Stimulated activated CD4-positive, alpha-beta T cell treated with anti-CD3 and anti-CD28 coated beads, TNF-alpha, amount 100 ng/mL, for 48 hours (primary cell): ENCODE data around the gene MAPK9.

Experiments
- DNase-seq, 3 donors: peaks; one replicate each; pipeline ENCODE4 v3.0.0-alpha.2; 2020; ENCODE audit warnings: low read depth in 3 of 3

Gene MAPK9

DNA sequence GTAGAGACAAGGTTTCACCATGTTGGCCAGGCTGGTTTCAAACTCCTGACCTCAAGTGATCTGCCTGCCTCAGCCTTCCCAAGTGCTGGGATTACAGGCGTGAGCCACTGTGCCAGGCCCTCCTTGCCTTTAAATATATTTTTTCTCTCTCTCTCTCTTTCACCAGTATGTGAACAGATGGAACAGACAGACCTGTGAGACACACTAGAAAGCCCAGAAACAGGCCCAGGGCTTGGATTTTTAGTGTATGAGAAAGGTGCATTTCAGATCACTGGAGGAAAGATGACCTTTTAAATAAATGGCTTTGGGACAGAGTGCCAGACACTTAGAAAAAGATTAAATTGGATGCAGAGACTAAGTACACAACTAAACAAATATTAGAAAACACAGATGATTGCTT is 86.0 kb downstream of the MAPK9 start:
- DNase-seq: no peak

DNA sequence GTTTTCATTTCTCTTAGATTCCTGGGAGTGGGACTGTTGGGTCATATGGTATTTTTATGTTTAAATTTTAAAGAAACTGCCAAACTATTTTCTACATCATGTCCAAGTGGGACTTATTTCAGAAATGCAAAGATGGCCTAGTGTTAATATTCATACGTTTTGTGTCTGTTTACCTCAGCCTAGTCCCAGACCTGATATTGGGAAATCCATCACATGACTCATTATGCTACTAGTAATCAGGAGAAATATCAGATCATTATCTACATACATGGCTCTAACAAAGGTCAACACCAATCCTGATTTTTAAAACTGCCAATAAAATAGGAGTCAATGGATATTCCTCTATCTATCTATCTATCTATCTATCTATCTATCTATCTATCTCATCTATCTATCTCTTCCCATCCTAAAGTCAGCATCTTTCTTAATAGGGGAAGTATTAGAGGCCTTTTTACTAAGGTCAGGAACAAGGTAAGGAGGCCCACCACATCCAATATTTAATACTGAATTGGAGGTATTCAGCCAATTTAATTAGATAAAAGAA is 87.5 kb downstream of the MAPK9 start:
- DNase-seq: no peak

DNA sequence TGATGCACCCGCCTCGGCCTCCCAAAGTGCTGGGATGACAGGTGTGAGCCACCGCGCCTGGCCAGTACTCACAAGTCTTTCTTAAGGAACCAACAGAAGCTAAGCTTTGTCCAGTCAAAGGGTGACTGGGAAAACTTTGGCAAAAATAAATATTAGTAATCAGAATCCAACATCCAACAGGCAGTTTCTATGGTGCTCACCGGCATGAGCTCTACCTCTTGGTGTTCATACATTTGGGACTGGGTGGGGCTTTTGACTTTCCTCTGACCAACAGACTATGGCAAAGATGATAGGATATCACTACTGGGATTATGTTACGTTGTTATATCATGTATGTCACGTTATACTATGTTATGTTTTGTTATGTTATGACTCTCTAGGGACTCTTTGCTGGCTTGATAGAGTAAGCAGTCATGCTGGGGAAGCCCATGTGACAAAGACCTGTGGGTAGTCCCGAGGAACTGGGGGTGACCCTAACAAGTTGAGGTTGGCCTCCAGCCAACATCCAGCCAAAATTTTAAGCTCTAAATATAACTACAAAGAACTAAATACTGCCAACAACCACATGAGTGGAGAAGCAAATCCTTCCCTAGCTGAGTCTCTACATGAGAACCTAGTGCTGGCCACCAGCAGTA is 88.8 kb downstream of the MAPK9 start:
- DNase-seq: no peak

DNA sequence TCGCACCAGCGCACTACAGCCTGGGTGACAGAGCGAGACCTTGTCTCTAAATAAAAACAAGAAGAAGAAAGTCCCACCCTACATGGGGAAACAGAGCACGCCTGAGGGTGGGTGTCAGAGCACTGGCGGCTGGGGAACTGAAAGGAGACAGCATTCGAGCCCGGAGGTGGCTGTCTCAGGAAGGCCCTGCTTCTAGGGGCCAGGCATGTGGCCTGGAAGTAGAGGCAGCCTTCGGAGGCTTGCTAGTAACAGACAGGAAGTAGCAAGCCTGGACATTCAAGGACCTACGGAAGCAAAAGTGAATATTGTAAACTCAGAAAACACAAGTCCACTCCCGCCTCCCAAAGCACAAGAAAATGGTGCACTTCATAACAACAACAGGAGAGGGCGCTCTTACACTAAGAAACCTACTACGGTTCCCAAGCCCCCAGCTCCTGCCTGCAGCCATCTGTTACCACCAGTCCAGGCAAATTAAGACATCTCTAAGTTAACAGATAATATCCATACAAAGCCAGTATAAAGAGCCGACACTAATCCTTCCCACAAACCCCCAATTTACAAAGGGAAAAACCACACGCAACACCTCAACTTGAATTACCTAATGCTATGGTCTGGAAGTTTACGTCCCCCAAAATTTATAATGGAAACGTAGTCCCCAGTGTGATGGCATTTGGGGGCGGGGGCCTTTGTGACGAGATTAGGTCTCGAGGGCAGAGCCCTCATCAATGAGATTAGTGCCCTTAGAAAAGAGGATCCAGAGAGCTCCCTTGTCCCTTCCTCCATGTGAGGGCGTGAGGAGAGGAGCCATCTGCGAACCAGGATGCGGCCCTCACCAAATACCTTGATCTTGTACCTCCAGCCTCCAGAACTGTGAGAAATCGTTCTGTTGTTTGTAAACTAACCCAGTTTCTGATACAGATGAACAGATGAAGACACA is 90.6 kb downstream of the MAPK9 start:
- DNase-seq: no peak

DNA sequence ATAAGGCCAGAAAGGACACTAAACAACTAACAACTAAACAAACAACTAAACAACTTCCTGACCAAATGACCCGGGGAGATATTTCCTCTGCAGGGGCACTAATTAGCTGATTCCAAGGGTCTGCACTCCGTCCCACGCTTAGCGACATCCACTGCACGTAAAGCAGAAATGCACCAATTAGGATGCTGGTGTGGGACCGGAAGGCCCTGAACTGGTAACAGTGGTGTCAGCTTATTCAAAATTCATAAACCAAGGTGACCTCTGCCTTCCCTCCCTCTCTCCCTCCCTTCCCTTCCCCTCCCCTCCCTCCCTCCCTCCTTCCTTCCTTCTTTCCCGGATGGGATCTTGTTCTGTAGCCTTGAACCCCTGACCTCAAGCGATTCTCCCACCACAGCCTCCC is 92.5 kb downstream of the MAPK9 start:
- DNase-seq: no peak

DNA sequence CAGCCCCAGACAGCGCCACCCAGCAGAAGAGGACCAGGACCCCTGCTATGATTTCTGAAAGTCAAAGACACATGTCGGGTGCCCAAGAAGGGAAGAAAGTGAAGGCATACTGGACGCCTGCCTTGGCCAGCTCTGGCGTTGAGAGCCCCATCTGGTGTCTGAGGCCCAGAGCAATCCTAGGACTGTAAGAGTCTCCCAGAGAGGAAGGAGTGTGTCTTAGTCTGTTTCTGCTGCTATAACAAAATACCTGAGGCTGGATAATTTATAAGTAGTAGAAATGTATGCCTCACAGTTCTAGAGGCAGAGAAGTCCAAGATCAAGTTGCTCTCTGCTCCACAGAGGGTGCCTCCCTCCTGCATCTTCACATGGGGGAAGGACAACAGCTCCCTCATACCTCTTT is 93.7 kb downstream of the MAPK9 start:
- no peak for DNase-seq

DNA sequence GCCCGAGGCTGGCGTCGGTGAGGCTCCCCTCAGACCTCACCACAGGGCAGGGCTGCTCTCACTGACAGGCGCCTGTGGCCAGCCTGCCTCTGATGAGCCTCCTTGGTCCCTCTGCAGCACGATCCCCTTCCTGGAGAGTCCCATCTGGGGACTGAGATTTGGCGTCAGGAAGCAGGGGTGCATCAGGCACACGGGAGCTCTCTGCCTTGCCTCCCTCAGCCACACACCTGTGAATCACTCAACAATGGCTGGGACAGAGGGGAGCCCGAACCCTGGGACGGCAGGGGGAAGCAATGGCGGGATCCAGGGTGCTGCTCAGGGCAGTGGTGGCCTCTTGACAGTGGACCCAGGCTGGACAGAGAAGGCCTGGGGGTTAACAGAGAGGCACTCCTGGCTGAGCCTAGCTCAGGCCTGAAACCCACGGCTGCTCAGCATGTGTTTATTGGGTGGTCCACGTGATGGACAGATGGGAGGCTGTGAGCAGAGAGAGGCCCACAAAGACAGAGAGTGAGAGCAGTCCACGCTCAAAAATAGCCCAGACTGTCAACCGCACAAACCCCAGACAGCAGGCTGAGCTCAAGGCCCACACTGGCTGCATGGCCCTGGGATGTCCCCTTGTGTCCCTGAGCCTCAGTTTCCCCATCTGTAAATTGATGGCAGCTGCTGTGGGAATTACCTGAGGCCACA is 94.7 kb downstream of the MAPK9 start:
- DNase-seq: no peak

DNA sequence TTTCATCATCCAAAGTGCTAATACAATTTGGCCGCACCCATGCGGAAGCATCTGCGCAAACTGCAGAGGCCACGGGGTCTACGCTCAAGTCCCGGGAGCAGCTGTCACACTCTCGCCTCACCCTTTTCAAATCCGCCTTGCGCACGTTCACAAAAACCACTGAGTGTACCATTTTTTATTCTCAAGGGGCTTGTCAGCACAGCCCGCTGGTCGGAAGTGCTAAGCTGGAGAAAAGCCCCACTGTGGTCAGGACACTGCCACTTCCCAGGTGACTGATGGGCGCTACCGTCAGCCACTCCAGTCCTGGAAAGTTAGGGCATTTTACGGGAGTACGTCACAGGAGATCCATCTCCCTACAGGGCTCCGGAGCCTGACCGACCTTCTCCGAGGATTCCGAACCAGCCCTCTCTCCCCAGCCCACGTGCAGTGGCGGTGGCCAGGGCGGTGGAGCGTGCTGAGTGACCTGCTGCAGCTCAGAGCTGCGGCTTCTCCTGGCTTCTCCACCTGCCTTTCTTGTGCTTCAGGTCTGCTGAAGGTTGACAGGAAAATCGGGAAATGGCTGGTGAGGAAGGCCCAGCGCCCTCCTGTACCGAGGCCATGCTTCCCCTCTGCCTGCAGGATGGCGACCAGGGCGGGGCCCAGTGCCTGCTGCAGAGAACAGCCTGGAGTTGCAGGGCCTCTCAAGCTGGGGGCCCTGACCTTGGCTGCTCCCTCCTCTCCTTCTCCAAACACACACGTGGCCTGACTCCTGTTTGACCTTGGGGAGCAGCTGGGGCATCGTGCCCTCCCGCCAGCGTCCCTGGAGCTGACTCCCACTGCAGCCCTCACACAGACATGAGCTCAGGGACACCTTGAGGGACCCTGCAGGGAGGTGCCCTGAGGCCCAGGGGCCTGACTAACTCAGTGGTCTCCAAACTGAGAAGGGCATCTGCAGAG is 97.2 kb downstream of the MAPK9 start:
- DNase-seq: no peak

DNA sequence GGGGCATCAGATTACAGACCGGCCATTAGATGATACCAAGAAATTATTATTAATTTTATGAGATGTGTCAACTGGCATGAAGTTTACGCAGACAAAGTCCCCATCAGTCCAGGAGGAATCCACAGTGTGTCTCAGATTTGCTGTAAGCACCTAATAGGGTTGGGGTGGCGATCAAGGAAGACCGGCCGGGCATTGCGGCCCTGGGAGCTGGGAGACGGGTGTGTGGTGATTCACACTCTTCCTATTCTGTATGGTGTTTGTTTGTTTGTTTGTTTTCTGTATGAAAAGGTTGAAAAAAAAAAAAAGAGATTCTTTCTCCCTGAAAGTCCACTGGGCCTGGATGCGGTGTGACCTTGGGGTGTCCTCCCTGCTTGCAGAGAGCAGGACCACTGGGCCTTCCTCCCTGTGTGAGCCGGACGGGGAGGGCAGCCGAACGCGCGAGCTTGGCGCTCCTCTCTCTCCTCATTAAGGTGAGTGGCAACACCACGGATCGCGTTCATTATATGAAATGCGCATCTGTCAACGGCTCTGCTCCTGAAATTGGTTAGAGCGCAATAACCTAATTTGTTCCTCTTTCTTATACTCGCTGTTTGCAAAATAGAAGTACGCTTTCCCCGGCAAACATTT is 98.0 kb downstream of the MAPK9 start:
- DNase-seq: no peak

DNA sequence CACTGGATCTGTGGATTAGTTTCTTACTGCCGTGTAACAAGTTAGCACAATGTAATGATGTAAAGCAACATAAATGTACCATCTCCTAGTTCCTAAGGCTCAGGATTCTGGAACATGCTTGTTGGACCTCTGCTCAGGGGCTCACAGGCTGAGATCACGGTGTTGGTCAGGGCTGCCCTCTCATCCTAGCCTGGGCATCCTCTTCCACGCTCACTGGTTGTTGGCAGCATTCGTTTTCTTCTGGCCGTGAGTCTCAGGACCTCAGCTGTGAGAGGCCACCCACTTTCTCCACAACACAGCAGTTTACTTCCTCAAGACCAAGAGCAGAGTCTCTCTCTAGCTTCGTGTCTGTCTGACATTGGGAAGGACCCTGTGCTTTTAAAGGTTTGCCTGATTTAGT is 100.2 kb downstream of the MAPK9 start:
- DNase-seq: no peak

DNA sequence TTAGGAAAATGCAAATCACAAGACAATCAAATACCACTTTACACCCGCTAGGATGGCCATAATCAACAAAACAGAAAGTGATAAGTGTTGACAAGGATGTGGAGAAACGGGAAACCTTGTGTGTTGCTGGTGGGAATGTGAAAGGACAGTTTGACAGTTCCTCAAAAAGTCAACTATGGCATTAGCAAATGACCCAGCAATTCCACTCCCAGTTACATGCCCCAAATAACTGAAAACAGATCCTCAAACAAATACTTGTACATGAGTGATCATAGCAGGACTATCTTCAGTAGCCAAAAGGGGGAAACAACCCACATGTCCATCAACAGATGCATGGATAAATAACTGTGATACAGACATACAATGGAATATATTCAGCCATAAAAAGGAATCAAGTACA is 104.1 kb downstream of the MAPK9 start:
- DNase-seq: no peak
